HG02870 (cell line): ENCODE data around the gene OR8B3.
"Not testable (repeated sequence)": the region's sequence is repeated elsewhere in the genome, so short reads cannot be mapped to it uniquely, and the experiment has no call there.

Experiments used
- ATAC-seq: cut with Tn5 transposase; IDR thresholded peaks from one replicate; pipeline ENCODE4 v1.9.1; 2021; ENCODE audit warnings: mild to moderate bottlenecking, moderate library complexity; ENCODE audit not compliant: unreplicated experiment

Gene OR8B3, protein sequence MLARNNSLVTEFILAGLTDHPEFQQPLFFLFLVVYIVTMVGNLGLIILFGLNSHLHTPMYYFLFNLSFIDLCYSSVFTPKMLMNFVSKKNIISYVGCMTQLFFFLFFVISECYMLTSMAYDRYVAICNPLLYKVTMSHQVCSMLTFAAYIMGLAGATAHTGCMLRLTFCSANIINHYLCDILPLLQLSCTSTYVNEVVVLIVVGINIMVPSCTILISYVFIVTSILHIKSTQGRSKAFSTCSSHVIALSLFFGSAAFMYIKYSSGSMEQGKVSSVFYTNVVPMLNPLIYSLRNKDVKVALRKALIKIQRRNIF

DNA sequence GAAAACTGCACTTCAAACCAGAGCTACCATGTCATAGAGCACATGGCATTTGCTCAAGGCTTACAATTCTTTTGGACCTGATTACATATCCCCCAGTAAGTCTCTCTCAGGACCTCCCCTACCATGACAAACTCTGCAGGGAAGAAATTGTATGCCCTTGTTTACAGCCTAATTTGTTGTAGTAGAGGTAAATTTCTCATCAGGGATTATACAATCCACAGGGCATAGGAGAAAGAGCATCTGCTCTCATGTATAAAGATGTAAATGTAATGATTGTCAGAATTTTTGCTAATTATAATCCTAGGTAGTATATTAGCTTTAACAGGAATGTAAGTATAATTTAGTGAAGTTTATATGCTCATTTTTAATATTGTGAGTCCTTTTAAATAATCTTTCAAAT, at the start of gene OR8B3:
Gene OR8B3 (minus strand): TSS at position 101 of the 400 bp plus-strand sequence. CDS start 1,673 bp downstream, outside the sequence.
- ATAC-seq = no peak

DNA sequence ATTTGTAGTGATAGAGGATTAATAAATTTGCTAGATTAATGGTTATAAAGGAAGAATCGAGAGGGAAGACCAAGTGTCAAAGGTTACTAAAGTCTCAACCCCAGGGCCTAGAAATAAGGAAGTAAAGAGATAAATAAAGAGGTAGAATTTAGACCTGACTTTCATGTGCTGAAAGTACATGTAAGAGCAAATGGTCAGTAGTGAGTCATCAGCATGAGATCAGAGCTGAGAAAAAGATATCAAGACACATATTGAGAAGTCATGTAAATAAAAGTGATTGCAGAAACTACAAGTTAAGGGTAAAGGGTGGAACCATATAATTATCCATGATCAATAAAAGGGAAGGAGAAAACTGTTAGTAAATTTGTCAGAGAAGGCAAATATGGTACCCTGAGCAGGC, 48.1 kb upstream of the OR8B3 start:
- ATAC-seq = no peak

DNA sequence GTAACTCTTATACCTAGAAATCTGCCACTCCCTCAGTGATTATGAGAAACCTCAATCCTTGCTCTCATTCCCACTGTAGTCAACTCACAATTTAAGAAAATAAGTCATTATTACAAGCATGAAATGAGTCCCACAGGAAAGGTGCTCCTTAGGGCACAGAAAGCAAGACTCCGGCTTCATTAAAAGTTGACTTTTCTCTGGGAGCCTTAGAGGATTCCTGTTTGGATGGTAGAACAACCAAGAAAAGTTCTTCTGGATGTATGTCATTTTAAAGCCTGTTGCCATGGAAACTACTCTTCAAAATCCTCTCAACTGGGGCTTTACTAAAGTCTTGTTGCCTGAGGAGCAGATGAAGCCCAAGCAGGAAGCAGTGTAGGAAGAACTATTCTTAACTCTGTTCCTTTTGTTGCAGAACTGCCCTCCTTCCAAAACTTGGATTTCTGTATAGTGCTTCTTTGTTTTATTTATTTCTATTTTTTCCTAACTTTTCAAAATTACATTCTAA, 46.9 kb upstream of the OR8B3 start, which contains the start of gene OR8B8:
Gene OR8B8 (minus strand): TSS at position 51 of the 505 bp plus-strand sequence. CDS start 4,611 bp downstream, outside the sequence.
- ATAC-seq = no peak

DNA sequence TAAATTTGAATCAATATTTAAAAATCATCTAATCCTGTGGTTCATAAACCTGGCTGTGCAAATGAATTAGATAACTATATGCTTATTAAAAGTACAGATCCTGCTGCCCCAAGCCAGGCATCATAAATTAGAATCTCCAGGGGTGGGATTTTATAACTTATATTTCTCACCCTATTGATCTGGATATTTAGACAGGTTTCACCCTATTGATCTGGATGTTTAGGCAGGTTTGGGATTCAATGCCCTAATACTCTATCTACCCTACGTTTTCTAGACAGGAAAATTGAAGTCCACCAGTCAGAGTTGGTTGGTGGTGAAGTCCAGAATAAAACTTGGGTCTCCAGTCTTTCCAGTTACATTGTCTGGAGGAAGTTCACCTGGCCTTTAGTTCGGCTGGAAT, 44.0 kb upstream of the OR8B3 start:
- ATAC-seq = no peak

DNA sequence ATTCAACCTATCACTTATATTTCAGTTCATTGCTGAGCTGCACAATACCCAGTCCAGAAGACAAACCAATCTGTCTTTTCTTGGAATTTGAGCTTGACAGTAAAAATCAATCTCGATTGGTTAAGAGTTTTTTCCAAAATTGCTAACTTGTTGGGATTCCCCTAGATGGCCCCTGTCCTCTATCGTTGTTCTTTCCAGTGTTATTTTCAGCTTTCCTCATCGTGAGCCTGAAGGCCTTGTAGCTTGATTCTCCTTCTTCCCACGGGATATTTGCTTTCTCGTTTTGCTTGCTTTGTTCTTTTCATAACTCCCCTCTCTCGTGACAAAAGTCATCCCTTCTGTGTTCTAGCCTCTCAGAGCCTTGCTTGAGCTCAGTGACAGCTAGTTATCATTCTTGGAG, 43.6 kb upstream of the OR8B3 start:
- no peak for ATAC-seq

DNA sequence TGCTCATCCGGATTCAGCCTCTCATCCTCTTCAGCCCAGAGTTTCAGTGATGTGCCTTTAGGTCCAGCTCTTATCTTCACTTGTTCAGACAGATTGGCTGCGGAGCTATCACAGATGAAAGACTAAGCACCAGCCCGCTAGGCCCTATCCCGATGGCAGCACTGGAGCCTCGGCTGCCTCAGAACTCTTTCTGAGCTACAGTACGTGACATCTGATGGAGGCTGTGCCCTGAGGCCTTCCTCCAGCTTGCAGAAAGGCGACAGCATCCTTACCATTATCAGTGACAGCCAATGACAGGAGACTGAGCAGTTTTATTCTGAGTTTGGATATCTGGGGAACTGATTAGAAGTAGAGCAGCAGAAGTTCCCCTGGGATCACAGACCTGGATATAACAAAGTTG, 42.7 kb upstream of the OR8B3 start:
- ATAC-seq = no peak

DNA sequence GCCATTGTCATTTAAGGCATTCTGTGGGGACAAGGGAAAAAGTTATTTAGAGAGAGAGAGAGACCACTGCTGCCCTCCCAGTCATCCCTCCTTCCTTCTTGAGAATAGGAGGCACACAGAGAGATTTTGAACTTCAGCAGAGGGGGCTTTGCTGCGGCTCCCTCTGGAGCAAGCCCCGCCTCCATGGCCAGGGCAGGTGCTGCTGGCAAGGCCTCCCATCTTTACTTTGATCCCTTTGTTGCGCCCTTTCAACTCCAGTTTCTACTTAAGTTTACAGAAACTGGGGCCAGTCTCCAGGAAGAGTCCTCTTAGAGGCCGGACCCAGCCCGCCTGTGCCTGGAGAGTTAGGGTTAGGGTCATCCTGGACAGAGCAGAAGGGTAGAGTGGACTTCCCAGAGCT, 42.3 kb upstream of the OR8B3 start:
- ATAC-seq = no peak

DNA sequence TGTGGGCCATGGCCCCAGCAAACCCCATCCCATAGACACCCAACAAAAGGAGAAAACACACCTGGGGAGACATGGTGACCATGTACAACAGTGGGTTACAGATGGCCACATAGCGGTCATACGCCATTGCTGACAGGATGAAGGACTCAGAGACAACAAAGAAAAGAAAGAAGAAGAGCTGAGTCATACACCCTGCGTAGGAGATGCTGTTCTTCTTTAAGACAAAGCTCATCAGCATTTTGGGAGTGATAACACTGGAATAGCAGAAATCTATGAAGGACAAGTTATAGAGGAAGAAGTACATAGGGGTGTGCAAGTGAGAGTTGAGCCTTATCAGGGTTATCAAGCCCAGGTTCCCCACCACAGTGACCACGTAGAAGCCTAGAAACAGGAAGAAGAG, 41.8 kb upstream of the OR8B3 start:
- no peak for ATAC-seq

DNA sequence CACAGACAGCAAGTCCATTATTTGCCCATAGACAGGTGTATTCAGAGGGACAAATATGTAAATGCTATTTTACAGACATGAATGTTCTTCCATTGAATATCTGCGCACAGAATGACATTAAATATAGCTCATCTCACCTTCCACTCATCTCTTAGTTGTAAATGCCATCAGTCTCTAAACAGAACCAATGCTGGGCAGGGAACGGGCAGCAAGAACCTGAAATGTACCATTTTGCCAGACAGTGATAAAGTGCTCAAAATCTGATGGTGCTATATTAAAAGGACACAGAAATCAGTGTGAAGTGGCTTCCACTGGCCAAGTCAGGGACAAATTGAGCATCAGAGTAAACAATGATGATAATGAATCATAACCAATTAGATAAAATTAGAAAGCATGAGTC, 35.9 kb upstream of the OR8B3 start:
- no peak for ATAC-seq

DNA sequence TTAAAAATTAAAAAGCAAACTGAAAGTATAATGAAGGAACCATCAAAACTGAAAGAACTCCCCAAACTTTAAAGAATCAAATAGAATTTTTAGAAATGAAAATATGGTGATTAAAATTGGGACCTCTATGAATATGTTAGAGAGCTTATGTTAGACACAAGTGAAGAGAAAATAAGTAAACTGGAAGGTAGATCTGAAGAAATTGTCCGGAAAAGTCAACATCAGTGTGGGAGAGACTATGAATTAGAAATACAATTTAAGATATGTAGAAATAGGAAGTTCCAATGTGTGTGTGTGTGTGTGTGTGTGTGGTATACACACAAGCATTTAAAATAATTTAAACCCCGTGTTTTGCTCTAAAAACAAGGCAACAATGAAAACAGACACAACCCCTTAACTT, 30.8 kb upstream of the OR8B3 start:
- ATAC-seq = no peak

DNA sequence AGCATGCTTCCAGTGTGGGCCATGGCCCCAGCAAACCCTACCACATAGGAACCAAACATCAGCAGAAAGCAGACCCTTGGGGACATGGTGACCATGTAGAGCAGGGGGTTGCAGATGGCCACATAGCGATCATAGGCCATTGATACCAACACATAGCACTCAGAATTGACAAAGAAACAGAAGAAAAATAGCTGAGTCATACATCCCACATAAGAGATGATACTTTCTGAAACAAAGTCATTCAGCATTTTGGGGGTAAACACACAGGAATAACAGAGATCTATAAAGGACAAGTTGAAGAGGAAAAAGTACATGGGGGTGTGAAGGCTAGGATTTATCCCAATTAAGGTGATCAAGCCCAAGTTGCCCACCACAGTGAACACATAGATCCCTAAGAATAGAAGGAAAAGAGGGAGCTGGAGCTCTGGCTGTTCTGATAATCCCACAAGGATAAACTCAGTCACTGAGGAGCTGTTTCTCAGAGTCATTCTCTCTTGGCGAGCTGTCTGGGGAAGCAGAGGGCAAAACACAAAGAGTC, 25.6 kb upstream of the OR8B3 start, which contains the start of gene OR8B4:
Gene OR8B4 (minus strand): TSS at position 488 of the 538 bp plus-strand sequence. CDS start 0 bp downstream, at position 488.
- ATAC-seq = no peak

DNA sequence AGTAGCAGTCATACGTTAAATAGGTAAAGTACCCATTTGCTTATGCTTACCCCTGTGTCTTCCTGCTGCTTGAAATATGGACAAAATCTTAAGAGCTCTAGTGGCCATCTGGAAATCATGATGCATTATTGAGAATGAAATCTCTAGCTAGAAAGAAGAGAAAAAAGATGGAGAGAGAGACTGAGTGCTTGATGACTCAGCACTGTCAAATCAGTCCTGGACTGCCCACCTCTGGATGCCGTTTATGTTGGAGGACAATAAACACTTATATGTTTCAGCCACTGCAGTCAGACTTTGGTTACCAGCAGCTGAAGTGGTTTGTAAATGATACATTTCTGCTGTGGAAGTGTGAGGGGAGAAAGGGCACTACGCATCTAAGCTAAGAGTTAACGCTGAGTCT, 22.2 kb upstream of the OR8B3 start:
- no peak for ATAC-seq

DNA sequence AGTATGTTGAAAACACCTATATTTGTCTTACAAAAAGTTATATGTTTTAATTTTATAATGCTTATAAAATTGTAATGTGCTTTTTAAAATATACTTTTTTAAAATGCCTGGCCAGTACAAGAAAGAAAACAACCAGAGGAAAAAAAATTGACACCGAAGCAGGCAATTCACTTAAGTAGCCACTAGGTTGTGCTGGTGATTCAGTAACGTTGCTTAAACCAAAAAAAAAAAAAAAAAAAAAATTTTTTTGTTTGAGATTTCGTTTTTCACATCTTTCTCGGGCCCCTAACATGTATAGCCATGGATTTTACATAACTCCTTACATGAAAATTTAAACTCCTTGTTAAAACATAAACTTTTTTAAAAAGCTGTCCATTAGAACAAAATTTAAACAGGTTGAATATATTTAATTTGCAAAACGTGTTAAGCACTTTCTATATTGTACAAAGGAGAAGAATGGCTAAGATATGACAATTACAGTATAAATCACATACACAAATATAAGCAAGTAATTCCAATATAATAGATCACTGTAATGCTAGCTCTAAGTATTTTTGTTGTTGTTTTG, 16.6 kb upstream of the OR8B3 start:
- ATAC-seq = no peak

DNA sequence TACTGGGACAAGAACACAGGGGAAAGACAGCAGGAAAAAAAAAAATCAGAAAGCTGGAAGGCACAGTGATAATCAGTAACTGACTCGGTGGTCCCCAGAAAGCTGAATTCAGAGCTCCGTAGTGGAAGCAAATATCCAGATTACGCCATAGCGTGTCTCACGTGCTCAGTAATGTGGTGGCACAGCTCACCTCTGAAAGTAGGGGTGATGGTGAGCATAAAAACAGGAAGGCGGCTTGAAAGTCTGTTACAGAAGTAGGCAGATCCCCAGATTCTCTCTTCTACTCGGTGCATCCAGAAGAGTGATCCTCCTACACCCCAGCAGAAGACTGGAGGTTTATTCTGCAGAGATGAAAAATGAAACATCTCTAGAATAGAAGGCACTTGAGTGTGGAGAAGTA, 11.1 kb upstream of the OR8B3 start:
- no peak for ATAC-seq

DNA sequence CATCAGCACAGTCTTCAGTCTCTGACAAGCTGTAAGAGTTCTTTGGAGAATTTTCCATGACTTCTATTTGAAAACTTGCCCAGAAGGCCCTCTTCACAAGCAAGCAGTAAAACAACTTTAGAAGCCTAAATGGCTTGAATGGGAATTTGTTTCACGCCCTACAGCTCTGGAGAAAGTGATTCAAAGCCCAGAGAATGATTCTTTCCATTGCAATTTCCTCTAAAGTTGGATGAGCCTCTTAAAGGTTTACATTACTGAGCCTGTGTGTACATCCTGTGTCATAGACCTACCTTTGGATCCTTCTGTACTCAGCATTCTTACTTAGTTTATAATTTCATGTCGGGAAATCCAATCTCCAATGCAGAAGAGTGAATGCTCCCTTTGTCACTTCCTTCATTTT, 6.8 kb upstream of the OR8B3 start:
- ATAC-seq = no peak

DNA sequence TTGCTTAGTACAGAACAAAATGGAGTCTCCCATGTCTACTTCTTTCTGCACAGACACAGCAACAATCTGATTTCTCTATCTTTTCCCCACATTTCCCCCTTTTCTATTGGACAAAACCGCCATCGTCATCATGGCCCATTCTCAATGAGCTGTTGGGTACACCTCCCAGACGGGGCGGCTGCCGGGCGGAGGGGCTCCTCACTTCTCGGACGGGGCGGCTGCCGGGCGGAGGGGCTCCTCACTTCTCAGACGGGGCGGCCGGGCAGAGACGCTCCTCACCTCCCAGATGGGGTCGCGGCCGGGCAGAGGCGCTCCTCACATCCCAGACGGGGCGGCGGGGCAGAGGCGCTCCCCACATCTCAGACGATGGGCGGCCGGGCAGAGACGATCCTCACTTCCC, 4.4 kb upstream of the OR8B3 start:
- ATAC-seq = not testable (repeated sequence)

DNA sequence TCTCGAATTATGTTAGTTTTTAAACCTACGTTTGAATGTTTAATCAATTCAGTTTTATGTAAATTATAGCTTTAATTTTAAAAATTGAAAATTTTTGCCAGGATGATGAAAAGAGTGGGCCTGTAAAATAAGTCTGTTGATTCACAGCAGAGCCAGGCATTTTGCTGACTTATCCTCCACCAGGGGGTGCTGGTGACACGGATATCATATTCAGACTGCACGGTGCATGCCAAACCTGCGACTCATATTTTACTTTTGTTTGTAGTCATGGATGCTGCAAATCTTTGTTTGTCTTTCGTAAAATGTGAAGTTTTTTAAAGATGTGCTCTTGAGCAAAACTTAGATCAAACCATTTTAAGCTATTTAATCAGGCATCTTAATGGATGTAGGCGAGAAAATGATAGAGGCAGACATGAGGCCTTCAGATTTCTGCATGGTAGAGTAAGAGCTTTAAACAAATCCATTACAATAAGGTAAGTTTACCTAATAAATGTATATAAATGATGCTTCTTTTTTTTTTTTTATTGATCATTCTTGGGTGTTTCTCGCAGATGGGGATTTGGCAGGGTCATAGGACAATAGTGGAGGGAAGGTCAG, 3.6 kb upstream of the OR8B3 start:
- peak; percentile 89 for ATAC-seq

DNA sequence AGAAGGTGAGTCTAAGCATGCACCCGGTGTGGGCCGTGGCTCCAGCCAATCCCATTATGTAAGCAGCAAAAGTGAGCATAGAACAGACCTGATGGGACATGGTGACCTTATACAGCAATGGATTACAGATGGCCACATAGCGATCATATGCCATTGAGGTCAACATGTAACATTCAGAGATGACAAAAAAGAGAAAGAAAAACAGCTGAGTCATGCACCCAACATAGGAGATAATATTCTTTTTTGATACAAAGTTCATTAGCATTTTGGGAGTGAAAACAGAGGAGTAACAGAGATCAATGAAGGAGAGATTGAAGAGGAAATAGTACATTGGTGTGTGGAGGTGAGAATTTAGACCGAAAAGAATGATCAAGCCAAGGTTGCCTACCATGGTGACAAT, 2.0 kb downstream of the OR8B3 start:
- ATAC-seq = not testable (repeated sequence)

DNA sequence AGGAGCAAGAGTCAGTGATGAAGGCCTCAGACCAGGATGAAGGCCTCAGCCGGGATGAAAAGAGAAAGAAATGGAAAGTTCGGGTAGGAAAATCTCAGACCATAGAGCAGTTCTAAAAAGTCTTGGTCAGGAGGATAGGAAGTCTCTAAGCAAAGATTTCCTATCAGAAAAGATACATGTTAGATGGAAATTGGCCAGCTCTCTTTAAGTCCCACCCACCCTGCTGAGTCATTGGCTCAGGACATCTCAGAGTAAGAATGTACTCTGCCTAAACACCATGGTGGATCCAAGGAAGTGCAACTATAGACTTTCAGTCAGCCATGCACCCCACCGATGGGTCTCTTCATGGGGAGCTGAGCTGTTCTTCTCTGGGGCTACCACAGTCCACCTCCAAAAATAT, 4.4 kb downstream of the OR8B3 start:
- no peak for ATAC-seq

DNA sequence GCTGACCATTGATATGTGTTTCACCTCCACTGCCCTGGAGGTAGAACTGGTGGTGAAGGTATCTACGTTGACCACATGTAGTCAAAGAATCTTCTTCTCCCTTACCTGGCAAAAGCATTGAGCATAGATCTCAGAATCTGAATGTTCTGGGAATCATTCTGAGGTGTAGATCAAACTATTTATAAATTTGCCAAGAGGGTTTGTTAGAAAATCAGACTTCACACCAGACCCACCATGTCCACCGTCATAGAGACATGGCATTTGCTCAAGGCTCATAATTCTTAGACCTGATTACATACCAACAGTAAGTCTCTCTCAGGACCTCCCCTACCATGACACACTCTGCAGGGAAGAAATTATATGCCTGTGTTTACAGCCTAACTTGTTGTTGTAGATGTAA, 14.4 kb downstream of the OR8B3 start, which contains the start of gene OR8B2:
Gene OR8B2 (minus strand): TSS at position 101 of the 400 bp plus-strand sequence. CDS start 1,156 bp downstream, outside the sequence.
- ATAC-seq = no peak

DNA sequence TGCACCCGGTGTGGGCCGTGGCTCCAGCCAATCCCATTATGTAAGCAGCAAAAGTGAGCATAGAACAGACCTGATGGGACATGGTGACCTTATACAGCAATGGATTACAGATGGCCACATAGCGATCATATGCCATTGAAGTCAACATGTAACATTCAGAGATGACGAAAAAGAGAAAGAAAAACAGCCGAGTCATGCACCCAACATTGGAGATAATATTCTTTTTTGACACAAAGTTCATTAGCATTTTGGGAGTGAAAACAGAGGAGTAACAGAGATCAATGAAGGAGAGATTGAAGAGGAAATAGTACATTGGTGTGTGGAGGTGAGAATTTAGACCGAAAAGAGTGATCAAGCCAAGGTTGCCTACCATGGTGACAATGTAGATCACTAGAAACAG, 16.0 kb downstream of the OR8B3 start:
- ATAC-seq = not testable (repeated sequence)

DNA sequence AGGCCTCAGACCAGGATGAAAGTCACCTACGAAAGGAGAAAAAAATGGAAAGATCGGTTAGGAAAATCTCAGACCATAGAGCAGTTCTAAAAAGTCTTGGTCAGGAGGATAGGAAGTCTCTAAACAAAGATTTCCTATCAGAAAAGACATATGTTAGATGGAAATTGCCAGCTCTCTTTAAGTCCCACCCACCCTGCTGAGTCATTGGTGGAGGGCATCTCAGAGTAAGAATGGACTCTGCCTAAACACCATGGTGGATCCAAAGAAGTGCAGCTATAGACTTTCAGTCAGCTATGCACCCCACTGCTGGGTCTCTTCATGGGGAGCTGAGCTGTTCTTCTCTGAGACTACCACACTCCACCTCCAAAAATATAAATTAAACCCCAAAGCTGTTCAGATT, 18.2 kb downstream of the OR8B3 start:
- ATAC-seq = no peak
